WTC11 (cell line): ENCODE results near the gene TM4SF18. TPM values are rescaled to one million over a fixed set of nuclear protein-coding genes. Genes with fewer than 3 reads are reported as not detected.

Experiments used
- ATAC-seq: fragments of 200-7000 bp; cut with Tn5 transposase; 2 replicates; pipeline ENCODE4 v1.10.0; 2021; ENCODE audit warnings: mild to moderate bottlenecking, moderate library complexity
- CTCF ChIA-PET: fragments of 300-600 bp; sonication (Branson Sonifier 250); formaldehyde crosslinking; loops from one replicate; lab custom pipeline; 2021; ENCODE audit warnings: antibody characterized with exemption; lab: Charles Lee
- POLR2A ChIA-PET: fragments of 350-600 bp; sonication (Branson Sonifier 250); formaldehyde crosslinking; loops from one replicate; lab custom pipeline; 2021; ENCODE audit warnings: antibody characterized with exemption; lab: Charles Lee
- DNase-seq: peaks from one replicate; pipeline ENCODE4 v3.0.0; 2021; ENCODE audit warnings: low spot score
- H3K27ac Mint-ChIP-seq: 2 replicates; pipeline ENCODE4 v1.8.0; 2021; ENCODE audit warnings: mixed read lengths
- H3K27me3 Mint-ChIP-seq: 2 replicates; pipeline ENCODE4 v1.8.0; 2021; ENCODE audit warnings: low read depth, mild to moderate bottlenecking, moderate library complexity, mixed read lengths
- H3K36me3 Mint-ChIP-seq: 2 replicates; pipeline ENCODE4 v1.8.0; 2021; ENCODE audit warnings: mixed read lengths
- H3K4me1 Mint-ChIP-seq: 2 replicates; pipeline ENCODE4 v1.8.0; 2022; ENCODE audit warnings: mixed read lengths
- H3K4me3 Mint-ChIP-seq: 2 replicates; pipeline ENCODE4 v1.8.0; 2021; ENCODE audit warnings: mild to moderate bottlenecking, moderate library complexity, mixed read lengths
- H3K9me3 Mint-ChIP-seq: 2 replicates; pipeline ENCODE4 v1.8.0; 2021; ENCODE audit warnings: mixed read lengths
- AFF4 ChIP-seq: sonication (generic); formaldehyde crosslinking; IDR thresholded peaks from 2 replicates; pipeline ENCODE4 v1.8.1; 2023; ENCODE audit warnings: mild to moderate bottlenecking, missing genetic modification reagents, borderline replicate concordance
- ATF3 ChIP-seq: sonication (generic); formaldehyde crosslinking; conservative IDR thresholded peaks from 2 replicates; pipeline ENCODE4 v1.8.1; 2022; ENCODE audit warnings: mild to moderate bottlenecking, missing genetic modification reagents
- CREM ChIP-seq: sonication (generic); formaldehyde crosslinking; IDR thresholded peaks from 2 replicates; pipeline ENCODE4 v1.8.1; 2022; ENCODE audit warnings: mild to moderate bottlenecking, missing genetic modification reagents, moderate library complexity
- ERG ChIP-seq: fragments of 250-450 bp; sonication (Bioruptor Pico); IDR thresholded peaks from 2 replicates; pipeline ENCODE4 v1.8.0; 2021; ENCODE audit warnings: mild to moderate bottlenecking
- HMGXB4 ChIP-seq: sonication (generic); formaldehyde crosslinking; IDR thresholded peaks from 2 replicates; pipeline ENCODE4 v1.8.1; 2023; ENCODE audit warnings: mild to moderate bottlenecking, moderate library complexity, missing genetic modification reagents
- KAT7 ChIP-seq: sonication (generic); formaldehyde crosslinking; IDR thresholded peaks from 2 replicates; pipeline ENCODE4 v1.8.1; 2023; ENCODE audit warnings: missing genetic modification reagents, mild to moderate bottlenecking, borderline replicate concordance
- MAX ChIP-seq: sonication (generic); formaldehyde crosslinking; IDR thresholded peaks from 2 replicates; pipeline ENCODE4 v1.8.0; 2022; ENCODE audit warnings: mild to moderate bottlenecking, missing genetic modification reagents
- NFATC4 ChIP-seq: fragments of 250-450 bp; sonication (Bioruptor Pico); IDR thresholded peaks from 2 replicates; pipeline ENCODE4 v1.9.0; 2021; ENCODE audit warnings: mild to moderate bottlenecking
- NR2C2 ChIP-seq: sonication (generic); formaldehyde crosslinking; IDR thresholded peaks from 2 replicates; pipeline ENCODE4 v1.8.0; 2022; ENCODE audit warnings: mild to moderate bottlenecking, missing genetic modification reagents
- NR3C1 ChIP-seq: sonication (generic); formaldehyde crosslinking; conservative IDR thresholded peaks from 2 replicates; pipeline ENCODE4 v1.8.1; 2023; ENCODE audit warnings: low read depth, mild to moderate bottlenecking, missing genetic modification reagents
- STAT6 ChIP-seq: sonication (generic); formaldehyde crosslinking; conservative IDR thresholded peaks from 2 replicates; pipeline ENCODE4 v1.8.1; 2023; ENCODE audit warnings: mild to moderate bottlenecking, low read depth, missing genetic modification reagents, moderate library complexity
- ZNF232 ChIP-seq: sonication (generic); formaldehyde crosslinking; IDR thresholded peaks from 2 replicates; pipeline ENCODE4 v1.8.0; 2022; ENCODE audit warnings: mild to moderate bottlenecking, missing genetic modification reagents
- ZNF532 ChIP-seq: fragments of 250-450 bp; sonication (Bioruptor Pico); IDR thresholded peaks from 2 replicates; pipeline ENCODE4 v1.9.0; 2021; ENCODE audit warnings: mild to moderate bottlenecking, borderline replicate concordance
- ZNF671 ChIP-seq: fragments of 250-450 bp; sonication (Bioruptor Pico); IDR thresholded peaks from 2 replicates; pipeline ENCODE4 v1.8.0; 2021; ENCODE audit warnings: mild to moderate bottlenecking
- total RNA-seq: library from RNA; stranded (reverse); gene quantifications from 3 replicates; pipeline ENCODE4 v1.2.3, GENCODE V29; 2021

Gene TM4SF18
- total RNA-seq, 1 experiment from 2014 or later, result 2.2 TPM

GRCh38 chr3:149307435-149307783 lies 26.0 kb downstream of the TM4SF18 start:
- Mint-ChIP-seq H3K9me3 (peaks cover 4% of the 10 kb centered on the region), H3K27me3 (no peaks in the 10 kb centered on the region), H3K36me3 (no peaks in the 10 kb centered on the region), H3K27ac (no peak overlapping the region), H3K4me3 (no peak overlapping the region)
- ChIA-PET POLR2A (no interaction called here), CTCF (no interaction called here)
- no peak for DNase-seq
- ATAC-seq, result no peak
- TF ChIP-seq ZNF532 (CRISPR knock-in tag) (no peak), ZNF671 (no peak), AFF4 (no peak), NR3C1 (CRISPR knock-in tag) (no peak), STAT6 (CRISPR knock-in tag) (no peak), NFATC4 (CRISPR knock-in tag) (no peak)
- TF ChIP-seq, all 79 proteins: peak for 0
- H3K4me1 Mint-ChIP-seq, result peaks cover under 1% of the 10 kb centered on the region

GRCh38 chr3:149306751-149307434 lies 26.5 kb downstream of the TM4SF18 start:
- no peak for TF ChIP-seq ZNF532 (CRISPR knock-in tag)
- TF ChIP-seq ATF3 (CRISPR knock-in tag), result no peak
- no peak for TF ChIP-seq NR2C2 (CRISPR knock-in tag)
- TF ChIP-seq HMGXB4 (CRISPR knock-in tag), result no peak
- no peak for TF ChIP-seq ZNF232
- no peak for TF ChIP-seq KAT7 (CRISPR knock-in tag)
- no peak for TF ChIP-seq CREM
- no peak for TF ChIP-seq ERG (CRISPR knock-in tag)
- TF ChIP-seq MAX (CRISPR knock-in tag), result no peak
- H3K4me1 Mint-ChIP-seq, result peaks cover 5% of the 10 kb centered on the region
- ATAC-seq, result no peak
- ChIA-PET CTCF (interaction anchor here (0.9 kb wide), 1 partner anchor 27 kb away, joined by 3 read pairs; no protein-coding TSS in a partner anchor), POLR2A (no interaction called here)
- no peak overlapping the region for H3K4me3 Mint-ChIP-seq
- H3K9me3 Mint-ChIP-seq, result peaks cover 4% of the 10 kb centered on the region
- no peak for DNase-seq
- H3K27ac Mint-ChIP-seq, result no peak overlapping the region
- H3K27me3 Mint-ChIP-seq, result no peaks in the 10 kb centered on the region
- H3K36me3 Mint-ChIP-seq, result no peaks in the 10 kb centered on the region
